Measurements from ENCODE around the gene LY86.
"Not testable (repeated sequence)": the region's sequence is repeated elsewhere in the genome, so short reads cannot be mapped to it uniquely, and the experiment has no call there.

The LY86 gene

DNA sequence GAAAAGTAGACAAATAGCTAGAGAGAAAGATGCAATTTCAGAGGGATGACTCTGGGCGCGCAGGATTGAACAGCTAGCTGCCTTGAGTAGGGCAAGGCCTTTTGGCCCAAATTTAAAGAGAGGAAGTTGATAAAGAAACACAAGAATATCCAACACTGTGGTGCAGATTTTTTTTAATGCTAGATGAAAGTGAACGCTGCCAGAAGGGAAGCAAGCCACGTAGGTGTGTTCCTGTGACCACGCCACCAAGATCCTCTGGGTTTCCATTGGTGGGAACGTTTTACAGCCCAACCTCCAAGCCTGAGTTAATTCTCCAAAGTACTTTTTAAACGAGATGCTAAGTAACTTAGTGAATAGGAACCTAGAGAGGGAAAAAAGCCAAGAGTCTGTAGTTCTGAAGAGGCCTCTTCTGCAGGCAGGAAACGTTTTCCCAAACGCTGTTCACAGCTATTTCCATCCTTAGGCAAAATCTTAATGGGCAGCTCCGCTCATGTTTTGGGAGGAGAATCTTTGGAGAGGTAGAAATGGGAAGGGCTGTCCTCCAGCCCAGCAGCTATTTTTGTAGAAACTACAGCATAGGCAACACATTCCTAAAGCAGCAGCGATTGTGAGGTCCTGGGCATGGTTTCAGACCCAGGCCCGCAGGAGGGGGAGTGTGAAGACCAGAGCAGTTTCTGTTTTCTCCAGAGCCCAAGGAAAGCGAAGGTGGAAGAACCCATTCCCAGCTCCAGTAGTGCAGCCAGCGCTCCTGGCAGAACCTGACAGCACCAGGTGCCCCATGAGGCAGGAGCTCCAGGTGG is 8.2 kb downstream of the LY86 start:
- no peak for DNase-seq (ENCODE audit: low read depth in 2 of 2)

DNA sequence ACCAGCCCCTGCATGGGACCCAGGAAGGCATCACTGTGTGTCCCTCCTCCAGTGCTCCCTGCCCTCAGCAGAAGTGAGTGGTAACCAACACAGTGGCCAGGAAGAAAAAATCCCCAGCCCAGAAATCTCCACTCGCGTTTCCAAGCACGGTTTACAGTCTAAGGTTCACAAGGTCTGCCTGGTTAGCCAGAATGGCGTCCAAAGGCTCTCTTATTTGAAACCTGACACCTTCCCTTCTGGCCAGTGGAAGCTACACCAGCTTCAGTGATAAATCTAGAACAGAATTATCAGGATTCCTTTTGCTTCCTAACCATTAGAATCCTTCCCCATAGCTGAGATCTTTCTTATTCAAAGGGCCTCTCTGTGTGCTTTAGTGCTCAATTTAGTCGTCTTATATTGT is 9.2 kb downstream of the LY86 start:
- DNase-seq (ENCODE audit: low read depth in 2 of 2) = no peak

DNA sequence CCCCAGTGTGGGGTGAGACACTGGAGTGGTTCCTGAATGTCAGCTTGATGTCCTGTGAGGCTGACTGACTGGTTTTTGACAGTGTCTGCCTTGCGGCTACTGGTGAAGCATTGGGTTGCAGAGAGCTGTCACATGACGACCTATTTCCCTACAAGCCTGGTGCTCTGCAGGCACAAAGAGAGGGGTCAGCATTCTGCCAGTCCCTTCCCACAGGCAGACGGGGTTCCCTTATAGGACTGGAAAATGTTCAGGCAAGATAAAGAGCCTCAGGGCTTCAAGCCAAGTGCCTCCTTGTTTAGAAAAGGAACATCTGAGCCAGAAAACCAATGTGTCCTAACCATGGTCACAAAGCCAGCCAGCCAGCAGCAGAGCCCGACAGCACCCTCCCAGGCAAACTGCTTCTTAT is 11.0 kb downstream of the LY86 start:
- no peak for DNase-seq (ENCODE audit: low read depth in 2 of 2)

DNA sequence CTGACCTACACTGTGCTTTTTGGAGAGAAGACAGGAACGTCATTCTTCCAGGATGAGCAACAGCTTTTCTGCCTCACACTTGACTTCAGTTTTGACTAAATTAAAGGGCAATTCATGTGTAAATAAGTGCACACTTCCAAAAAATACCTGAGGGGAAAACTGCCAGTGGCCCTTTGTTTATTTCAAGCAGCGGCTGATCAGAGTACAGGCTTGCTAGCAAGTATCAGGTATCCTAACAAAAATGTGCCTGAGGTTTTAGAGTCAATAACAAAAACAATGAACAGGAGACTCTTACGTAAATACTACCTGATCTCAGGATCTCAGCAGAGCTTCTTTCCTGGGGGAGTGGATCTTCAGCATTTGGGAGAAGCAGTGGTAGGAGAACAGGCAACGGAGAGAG is 12.4 kb downstream of the LY86 start:
- DNase-seq (ENCODE audit: low read depth in 2 of 2) = no peak

DNA sequence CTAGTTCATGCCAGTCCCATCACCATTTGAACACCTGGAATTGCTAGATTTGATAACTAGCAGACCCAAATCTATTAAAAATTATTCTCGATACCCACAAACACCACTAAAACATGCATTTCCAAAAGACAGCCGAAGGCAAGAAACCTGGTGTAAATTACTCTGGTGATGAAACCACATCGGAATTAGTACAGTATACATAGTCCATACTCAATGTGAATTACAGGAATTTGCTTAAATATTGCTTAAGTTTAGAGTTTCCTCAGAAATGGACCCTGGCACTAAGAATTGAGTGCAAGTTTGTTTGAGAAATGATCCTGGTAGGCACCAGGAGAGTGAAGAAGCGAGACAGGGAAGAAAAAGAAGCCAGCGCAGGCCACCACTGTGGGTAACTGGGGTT is 13.7 kb downstream of the LY86 start:
- DNase-seq (ENCODE audit: low read depth in 2 of 2) = no peak

DNA sequence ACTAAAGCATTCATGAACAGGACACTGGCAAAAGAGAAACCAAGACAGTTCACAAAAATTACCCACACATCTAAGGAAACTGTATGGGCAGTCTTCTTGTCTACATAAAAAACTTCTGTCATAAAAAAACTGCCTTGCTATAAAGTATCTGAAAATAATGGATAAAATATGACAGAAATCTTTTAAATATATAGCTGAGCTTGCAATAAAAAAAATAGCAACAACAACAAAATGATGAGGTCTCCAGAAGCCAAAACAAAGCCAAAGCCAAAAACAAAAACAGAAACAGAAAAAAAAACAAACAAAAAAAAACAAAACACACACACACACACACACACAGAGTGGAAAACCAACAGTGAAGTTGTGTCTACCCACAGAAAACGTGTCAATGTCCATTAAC is 14.8 kb downstream of the LY86 start:
- DNase-seq (ENCODE audit: low read depth in 2 of 2) = no peak

DNA sequence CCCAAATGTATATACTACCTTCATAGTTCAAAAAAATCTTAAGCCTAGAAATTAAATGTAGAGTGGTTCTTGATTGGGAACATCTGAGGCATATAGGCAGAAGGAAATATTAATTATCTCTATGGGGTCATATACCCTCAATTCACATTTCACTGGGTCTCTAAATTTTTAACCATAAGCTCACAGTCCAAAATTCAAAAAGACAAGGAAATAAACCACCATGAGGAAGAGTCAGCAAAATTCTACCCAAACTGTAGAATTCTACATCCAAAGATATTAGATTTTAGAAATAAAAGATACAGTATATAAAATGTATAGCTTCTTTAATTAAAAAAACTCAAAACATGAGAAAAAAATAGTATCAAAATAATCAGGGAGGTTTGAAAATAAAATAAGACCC is 15.5 kb downstream of the LY86 start:
- DNase-seq (ENCODE audit: low read depth in 2 of 2) = no peak

DNA sequence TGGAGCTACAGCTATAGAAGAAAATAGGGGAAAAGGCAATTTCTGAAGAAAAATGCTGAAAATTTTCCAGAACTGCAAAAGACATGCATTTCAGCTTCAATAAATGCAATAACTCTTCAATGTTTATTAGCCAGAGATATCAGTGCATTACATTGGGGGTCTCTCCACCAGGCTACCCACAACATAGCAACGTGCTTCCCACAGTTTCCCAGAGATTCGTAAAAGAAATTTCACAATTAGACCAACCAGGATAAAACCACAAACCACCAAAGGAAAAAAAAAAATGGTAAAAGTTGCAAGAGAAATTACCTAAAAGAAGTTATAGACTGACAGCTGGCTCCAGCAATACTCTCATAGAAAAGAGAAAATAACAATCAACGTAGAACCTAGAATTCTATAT is 16.0 kb downstream of the LY86 start:
- no peak for DNase-seq (ENCODE audit: low read depth in 2 of 2)

DNA sequence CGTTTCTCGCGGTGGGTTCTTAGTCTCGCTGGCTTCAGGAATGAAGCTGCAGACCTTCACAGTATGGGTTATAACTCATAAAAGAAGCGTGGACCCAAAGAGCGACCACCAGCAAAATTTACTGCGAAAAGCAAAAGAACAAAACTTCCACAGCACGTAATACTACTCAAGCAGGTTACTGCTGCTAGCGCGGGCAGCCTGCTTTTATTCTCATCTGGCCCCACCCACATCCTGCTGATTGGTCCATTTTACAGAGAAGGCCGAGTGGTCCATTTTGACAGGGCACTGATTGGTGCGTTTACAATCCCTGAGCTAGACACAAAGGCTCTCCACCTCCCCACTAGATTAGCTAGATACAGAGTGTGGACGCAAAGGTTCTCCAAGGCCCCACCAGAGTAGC is 17.4 kb downstream of the LY86 start:
- DNase-seq (ENCODE audit: low read depth in 2 of 2) = no peak

DNA sequence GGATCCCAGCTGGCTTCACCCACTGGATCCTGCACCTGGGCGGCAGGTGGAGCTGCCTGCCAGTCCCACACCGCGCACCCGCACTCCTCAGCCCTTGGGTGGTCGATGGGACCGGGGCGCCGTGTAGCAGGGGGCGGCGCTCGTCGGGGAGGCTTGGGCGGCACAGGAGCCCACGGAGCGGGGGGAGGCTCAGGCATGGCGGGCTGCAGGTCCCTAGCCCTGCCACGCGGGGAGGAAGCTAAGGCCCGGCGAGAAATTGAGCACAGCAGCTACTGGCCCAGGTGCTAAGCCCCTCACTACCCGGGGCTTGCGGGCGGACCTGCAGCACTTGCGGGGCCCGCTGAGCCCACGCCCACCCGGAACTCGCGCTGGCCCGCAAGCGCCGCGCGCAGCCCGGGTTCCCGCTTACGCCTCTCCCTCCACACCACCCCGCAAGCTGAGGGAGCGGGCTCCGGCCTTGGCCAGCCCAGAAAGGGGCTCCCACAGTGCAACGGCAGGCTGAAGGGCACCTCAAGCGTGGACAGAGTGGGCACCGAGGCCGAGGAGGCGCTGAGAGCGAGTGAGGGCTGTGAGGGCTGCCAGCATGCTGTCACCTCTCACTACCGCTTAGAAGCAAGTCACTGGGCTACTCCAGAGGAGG is 18.0 kb downstream of the LY86 start:
- DNase-seq (ENCODE audit: low read depth in 2 of 2) = not testable (repeated sequence)

DNA sequence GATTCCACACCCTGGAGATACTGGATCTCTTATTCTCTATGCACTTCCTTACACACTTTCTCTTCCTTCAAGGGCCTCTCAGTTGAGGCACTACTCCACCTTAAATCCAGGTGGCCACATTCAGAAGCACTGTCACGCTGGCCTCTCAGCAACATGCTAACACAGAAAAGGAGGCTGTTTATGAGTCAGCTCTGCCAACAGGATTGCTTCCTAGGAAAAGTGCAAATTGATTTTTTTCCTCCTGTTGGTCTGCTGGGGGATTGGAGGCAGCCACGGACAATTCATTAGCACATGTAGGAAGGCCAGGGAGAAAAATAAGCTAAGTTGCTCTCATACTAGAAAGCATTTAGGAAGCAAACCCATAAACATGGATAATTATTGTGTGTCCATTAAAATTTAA is 20.9 kb downstream of the LY86 start:
- no peak for DNase-seq (ENCODE audit: low read depth in 2 of 2)

DNA sequence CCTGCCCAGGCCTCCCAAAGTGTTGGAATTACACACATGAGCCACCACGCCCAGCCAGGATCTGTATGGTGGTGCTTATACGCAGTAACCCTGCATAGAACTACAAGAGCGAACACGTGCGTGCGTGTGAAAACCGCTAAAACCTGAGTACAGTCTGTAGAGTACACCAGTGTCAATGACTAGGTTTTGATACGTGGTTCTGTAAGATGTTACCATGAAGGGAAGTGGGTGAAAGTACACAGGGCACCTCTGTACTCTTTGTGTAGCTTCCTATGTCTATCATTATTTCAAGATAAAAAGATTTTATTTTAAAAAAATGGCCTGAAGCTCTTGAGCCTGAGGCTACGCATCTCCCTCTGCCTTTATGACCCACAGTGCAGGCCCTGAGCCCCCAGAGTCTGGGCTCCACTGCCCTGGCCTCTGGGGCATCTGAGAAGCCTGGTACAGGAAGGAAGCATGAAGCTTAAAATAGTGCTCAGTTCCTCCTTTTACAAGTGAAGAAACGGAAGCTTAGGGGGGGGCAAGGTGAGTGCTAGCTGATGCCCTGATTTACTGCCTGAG is 21.6 kb downstream of the LY86 start:
- DNase-seq (ENCODE audit: low read depth in 2 of 2) = no peak

DNA sequence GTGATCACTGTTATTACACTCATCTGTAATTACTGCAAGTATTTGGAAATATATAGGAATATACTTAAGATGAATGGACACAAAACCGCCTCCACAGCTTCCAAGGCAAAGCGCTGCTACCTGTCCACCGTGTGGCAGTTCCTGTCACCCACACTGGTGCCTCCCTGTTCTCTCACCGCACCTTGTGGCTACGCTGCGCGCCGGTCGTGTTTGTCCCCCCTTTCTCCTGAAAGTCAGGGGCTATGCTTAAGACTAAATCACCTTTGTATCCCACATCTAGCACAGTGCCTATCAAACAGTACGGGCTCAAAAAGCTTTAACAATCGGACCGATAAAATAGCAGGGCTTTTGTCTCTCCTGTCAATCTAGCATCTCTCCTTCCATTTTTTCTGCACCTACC is 23.0 kb downstream of the LY86 start:
- no peak for DNase-seq (ENCODE audit: low read depth in 2 of 2)

DNA sequence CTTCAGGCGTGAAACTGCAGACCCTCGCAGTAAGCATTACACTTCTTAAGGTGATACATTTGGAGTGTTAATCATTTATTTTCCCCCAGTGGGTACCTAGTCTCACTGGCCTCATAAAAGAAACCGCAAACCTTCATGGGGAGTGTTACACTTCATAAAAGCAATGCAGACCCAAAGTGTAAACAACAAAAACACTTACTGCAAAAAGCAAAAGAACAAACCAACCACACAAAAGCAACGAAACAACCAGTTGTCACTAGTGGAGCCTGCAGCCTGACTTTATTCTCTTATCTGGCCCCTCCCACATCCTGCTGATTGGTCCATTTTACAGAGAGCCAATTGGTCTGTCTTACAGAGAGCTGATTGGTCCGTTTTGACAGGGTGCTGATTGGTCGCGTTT is 23.8 kb downstream of the LY86 start:
- DNase-seq (ENCODE audit: low read depth in 2 of 2) = no peak

DNA sequence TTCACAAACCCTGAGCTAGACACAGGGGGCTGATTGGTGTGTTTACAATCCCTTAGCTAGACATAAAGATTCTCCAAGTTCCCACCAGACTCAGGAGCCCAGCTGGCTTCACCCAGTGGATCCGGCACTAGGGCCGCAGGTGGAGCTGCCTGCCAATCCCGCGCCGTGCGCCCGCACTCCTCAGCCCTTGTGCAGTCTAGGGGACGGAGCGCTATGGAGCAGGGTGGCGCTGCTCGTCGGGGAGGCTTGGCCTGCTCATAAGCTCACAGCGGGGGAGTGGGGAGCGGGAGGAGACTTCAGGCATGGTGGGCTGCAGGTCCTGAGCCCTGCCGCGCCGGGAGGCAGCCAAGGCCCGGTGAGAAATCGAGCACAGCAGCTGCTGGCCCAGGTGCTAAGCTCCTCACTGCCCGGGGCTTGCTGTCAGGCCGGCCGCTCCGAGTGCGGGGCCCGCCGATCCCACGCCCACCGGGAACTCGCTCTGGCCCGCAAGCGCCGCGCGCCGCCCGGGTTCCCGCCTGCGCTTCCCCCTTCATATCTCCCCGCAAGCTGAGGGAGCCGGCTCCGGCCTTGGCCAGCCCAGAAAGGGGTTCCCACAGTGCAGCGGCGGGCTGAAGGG is 24.7 kb downstream of the LY86 start:
- DNase-seq (ENCODE audit: low read depth in 2 of 2) = not testable (repeated sequence)

DNA sequence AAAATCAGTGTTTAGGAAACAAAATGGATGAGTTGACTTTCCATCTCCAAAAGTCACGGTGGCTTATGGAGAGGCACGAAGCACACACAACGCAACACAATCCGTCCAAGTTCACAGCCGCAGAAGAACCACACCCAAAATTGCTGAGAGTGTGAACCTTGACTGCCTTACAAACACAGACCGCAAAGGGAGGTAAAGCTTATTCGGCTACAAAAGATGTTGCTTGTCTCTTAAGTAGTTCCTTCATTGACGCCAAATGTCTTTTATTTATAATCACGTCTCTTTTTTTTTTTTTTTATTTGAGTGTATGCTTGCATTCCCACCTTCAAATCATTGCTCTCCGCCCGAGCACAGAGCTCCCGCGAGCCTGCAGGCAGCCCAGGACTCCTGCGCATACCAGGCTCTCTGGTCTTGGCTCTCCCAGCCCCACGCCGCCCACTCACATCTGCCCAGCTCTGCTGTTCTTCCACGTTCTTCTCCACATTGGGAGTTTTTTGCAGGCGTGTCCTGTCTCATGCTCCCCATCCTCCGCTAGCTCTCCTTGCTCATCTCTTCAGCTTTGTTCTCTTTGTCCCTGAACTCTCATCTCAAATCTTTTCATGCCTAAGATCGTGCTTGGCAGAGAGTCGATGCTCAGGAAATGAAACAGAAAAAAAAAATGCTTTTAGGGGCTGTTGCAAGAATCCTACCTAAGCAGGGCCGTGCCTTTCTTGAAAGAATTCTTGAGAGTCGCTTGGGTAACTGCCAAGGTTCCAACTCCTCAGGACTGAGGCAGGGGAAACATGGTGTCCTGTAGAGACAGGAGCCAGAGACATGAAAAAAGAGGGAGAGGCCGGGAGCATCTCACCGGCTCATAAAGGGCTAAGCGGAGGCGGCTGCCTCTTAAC is 25.8 kb downstream of the LY86 start:
- DNase-seq (ENCODE audit: low read depth in 2 of 2) = no peak

DNA sequence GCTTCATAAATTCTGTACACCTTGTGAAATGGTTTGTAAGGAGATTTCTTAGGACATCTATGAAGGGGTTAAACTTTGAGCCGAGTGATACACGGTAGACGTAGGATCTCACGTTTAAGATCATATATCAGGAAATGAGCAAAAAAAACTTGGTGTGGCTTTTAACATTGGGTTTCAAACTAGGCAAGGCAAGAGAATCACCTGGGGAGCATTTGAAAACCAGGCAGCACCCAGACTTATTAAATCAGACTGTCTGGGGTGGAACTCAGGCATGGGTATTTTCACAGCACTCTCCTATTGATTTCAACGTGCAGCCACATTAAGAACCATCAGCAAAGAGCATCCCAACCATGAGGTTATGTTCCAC is 26.4 kb downstream of the LY86 start:
- no peak for DNase-seq (ENCODE audit: low read depth in 2 of 2)

DNA sequence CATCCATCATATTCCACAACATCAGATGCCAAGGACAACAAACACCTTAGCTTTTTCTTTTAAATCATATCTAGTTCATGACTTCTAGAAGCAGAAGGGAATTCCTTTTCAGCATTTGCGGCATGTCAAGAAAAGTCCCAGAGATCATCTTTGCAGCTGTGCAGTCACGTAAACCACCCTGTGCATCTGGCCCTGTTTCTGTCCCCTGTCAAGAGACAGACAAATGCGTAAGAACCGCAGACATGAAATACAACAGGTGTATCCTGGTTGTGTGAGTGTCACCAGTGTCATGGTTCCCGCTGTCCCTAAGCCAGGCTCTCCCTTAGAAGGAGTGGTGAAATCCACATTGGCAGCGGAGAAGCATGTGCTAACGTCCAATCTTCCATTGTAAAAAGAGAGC is 28.1 kb downstream of the LY86 start:
- DNase-seq (ENCODE audit: low read depth in 2 of 2) = no peak

DNA sequence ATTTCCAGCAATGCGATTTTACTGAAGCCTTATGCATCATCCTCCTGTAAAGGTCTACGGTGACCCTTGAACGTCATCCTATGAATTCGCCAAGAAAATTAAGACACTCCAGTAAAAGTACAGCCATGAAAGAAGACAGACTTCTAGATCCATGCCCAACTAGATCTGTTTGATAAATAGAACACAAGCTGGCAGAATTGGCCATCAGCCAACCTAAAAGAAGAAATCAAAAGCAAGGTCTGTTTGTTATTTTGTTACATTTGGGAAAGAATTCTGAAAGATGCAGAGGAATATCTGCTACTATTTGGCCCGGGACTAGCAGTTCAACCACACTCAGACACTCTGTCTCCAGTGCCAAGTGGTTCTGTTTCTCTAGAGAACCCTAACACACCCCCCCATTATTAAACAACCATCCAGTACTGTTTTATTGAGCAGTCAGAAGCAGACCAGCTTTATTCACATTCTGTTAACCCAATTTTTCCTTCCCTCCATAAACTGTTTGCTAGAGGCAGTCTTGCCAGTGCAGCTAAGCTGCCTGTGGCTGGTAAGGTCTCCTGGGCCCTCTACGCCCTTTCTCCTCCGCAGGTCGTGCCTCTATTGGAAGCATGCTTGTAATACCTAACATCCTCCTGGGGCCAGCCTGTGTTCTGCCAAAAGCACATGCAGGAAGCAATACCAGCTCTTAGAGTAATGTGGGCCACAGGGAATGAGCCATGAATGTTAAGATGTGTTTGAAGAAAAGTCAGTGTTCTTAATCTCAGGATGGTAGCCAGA is 30.7 kb downstream of the LY86 start:
- DNase-seq (ENCODE audit: low read depth in 2 of 2) = no peak

DNA sequence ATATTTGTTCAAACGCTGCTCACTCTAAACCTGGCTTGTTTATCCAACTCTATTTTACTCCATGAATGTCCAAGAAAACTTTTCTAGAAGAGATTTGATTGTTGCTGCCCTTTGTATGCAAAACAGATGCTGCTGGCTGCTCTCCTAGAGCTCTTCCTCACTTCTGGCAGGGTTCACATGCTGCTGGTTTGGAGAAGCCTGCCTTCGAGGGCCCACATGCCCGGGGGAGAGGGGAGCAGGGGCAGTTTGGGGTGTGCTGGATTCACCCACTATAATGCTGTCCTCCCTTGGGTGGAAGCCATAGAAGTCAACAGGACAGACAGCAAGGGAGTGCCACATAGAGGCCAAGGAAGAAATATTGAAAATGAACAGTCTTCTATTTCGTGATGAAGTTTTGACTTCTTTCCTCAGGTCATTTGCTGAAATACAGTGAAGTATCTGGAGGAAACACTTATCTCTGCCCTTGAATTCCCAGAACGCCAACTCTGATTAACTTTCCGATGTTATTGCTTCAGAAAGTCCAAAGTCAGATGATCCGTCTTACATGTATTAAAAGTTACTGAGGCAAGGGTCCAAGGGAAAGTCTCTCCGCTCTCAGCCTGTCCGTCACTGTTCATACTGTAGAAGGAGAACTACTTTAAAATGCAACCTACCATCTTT is 32.4 kb downstream of the LY86 start:
- no peak for DNase-seq (ENCODE audit: low read depth in 2 of 2)

DNA sequence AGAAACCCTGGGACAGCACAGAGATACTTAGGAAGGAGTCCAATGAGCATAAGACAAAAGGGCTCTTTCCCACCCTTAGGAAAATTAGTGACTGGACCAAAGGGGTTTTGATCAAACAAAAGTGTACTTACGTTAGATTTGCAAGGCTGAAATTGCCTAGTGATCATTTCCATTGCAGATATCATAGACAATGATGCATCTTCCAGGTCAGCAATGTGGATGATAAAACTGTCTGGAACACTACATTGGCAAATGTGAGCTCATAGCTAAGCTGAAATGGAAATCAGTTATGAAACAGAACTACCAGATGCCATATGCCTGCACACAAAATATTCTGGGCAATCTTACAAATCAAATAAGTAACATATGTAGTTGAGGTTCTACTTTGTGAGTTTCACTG is 34.0 kb downstream of the LY86 start:
- DNase-seq (ENCODE audit: low read depth in 2 of 2) = no peak

Measured in stimulated activated CD4-positive, alpha-beta T cell treated with anti-CD3 and anti-CD28 coated beads, Interleukin-12 subunit alpha, Interleukin-12 subunit beta, amount 100 ng/mL, for 24 hours (primary cell).